Parathyroid adenoma (tissue), 2 donors: ENCODE measurements around the gene C14orf119.
"Not testable (repeated sequence)": the region's sequence is repeated elsewhere in the genome, so short reads cannot be mapped to it uniquely, and the experiment has no call there.

Source experiments
- H2AFZ ChIP-seq: fragments of 300-600 bp; sonication (generic); one replicate; pipeline ENCODE4 v1.7.0; 2017; ENCODE audit warnings: antibody characterized with exemption, mild to moderate bottlenecking
- H3K27ac ChIP-seq: fragments of 300-600 bp; sonication (generic); one replicate; pipeline ENCODE4 v1.7.0; 2017
- H3K27me3 ChIP-seq: fragments of 300-600 bp; sonication (generic); one replicate; pipeline ENCODE4 v1.7.0; 2017; ENCODE audit warnings: low read length; ENCODE audit not compliant: control insufficient read depth, insufficient read depth
- H3K36me3 ChIP-seq: fragments of 300-600 bp; sonication (generic); one replicate; pipeline ENCODE4 v1.7.0; 2017; ENCODE audit warnings: low read length; ENCODE audit not compliant: control insufficient read depth, insufficient read depth
- H3K4me1 ChIP-seq: fragments of 300-600 bp; sonication (generic); one replicate; pipeline ENCODE4 v1.7.0; 2017; ENCODE audit warnings: control low read depth
- H3K4me2 ChIP-seq: fragments of 300-600 bp; sonication (generic); one replicate; pipeline ENCODE4 v1.7.0; 2017; ENCODE audit warnings: low read length
- H3K4me3 ChIP-seq: fragments of 300-600 bp; sonication (generic); one replicate; pipeline ENCODE4 v1.7.0; 2017; ENCODE audit warnings: low read depth, low read length
- H3K79me2 ChIP-seq: fragments of 300-600 bp; sonication (generic); one replicate; pipeline ENCODE4 v1.7.0; 2017; ENCODE audit warnings: control low read depth
- H3K9ac ChIP-seq: fragments of 300-600 bp; sonication (generic); one replicate; pipeline ENCODE4 v1.7.0; 2017; ENCODE audit warnings: mild to moderate bottlenecking
- H3K9me3 ChIP-seq: fragments of 300-600 bp; sonication (generic); one replicate; pipeline ENCODE4 v1.7.0; 2017; ENCODE audit warnings: low read length; ENCODE audit not compliant: control insufficient read depth
- TF ChIP-seq, protein P1 (sequence below): fragments of 300-600 bp; sonication (generic); IDR thresholded peaks from one replicate; pipeline ENCODE4 v1.7.0; 2017; ENCODE audit warnings: antibody characterized with exemption, mild to moderate bottlenecking
- donor health status: primary hyperparathyroidism.

The C14orf119 gene

DNA sequence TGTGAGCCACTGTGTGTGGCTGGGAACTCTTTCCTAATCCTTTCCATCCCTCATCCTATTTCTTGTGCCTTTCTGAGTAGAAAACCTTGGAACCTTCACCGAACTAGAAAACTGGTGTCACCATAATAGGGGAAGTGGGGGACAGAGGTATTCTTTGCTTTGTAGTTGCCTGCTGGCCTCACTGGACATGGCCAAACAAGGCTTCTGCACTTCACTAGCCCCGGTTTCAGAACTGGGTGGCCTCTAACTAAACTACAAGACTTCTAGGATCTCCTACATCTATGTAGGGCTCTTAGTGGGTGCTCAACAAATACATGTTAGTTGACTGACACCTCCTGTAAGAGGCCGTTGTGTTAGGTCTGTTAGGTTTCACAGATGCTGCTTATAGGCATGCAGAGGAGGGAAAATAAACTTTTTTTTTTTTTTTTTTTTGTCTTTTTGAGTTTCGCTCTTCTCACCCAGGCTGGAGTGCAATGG, 10.1 kb downstream of the C14orf119 start:
- TF ChIP-seq, protein P1, sequence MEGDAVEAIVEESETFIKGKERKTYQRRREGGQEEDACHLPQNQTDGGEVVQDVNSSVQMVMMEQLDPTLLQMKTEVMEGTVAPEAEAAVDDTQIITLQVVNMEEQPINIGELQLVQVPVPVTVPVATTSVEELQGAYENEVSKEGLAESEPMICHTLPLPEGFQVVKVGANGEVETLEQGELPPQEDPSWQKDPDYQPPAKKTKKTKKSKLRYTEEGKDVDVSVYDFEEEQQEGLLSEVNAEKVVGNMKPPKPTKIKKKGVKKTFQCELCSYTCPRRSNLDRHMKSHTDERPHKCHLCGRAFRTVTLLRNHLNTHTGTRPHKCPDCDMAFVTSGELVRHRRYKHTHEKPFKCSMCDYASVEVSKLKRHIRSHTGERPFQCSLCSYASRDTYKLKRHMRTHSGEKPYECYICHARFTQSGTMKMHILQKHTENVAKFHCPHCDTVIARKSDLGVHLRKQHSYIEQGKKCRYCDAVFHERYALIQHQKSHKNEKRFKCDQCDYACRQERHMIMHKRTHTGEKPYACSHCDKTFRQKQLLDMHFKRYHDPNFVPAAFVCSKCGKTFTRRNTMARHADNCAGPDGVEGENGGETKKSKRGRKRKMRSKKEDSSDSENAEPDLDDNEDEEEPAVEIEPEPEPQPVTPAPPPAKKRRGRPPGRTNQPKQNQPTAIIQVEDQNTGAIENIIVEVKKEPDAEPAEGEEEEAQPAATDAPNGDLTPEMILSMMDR = no peak
- no peaks in the 10 kb centered on the region for H3K27me3 ChIP-seq
- H3K27ac ChIP-seq = no peak overlapping the region
- H3K4me1 ChIP-seq = no peaks in the 10 kb centered on the region
- peaks cover 10% of the 10 kb centered on the region for H3K79me2 ChIP-seq
- no peaks in the 10 kb centered on the region for H3K9me3 ChIP-seq
- H3K4me2 ChIP-seq = no peak overlapping the region
- H2AFZ ChIP-seq = no peak overlapping the region
- no peak overlapping the region for H3K9ac ChIP-seq
- H3K36me3 ChIP-seq = no peaks in the 10 kb centered on the region
- no peak overlapping the region for H3K4me3 ChIP-seq

DNA sequence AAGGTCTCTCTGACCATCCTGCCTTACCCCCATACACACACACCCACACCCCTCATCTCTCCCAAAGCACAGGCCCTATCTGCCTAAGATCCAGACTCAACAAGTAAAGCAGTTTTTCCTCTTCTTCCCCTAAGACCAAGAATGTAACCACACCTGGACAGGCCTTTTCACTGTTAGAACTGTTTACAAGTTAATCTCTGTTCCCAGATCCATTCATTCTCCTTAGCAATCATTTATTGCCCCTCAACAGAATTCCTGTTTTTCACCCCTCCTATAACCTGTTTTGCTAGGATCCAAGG, 11.4 kb downstream of the C14orf119 start:
- no peaks in the 10 kb centered on the region for H3K9me3 ChIP-seq
- no peaks in the 10 kb centered on the region for H3K4me1 ChIP-seq
- no peak overlapping the region for H2AFZ ChIP-seq
- peaks cover 9% of the 10 kb centered on the region for H3K79me2 ChIP-seq
- TF ChIP-seq, protein P1 = no peak
- H3K9ac ChIP-seq = no peak overlapping the region
- H3K36me3 ChIP-seq = no peaks in the 10 kb centered on the region
- H3K27me3 ChIP-seq = no peaks in the 10 kb centered on the region
- no peak overlapping the region for H3K4me2 ChIP-seq
- no peak overlapping the region for H3K27ac ChIP-seq
- H3K4me3 ChIP-seq = no peak overlapping the region

DNA sequence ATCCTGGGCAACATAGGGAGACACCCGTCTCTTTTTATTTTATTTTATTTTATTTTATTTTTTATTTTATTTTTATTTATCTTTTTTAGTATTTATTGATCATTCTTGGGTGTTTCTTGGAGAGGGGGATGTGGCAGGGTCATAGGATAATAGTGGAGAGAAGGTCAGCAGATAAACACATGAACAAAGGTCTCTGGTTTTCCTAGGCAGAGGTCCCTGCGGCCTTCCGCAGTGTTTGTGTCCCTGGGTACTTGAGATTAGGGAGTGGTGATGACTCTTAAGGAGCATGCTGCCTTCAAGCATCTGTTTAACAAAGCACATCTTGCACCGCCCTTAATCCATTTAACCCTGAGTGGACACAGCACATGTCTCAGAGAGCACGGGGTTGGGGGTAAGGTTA, 12.3 kb downstream of the C14orf119 start:
- not testable (repeated sequence) for H3K27me3 ChIP-seq

DNA sequence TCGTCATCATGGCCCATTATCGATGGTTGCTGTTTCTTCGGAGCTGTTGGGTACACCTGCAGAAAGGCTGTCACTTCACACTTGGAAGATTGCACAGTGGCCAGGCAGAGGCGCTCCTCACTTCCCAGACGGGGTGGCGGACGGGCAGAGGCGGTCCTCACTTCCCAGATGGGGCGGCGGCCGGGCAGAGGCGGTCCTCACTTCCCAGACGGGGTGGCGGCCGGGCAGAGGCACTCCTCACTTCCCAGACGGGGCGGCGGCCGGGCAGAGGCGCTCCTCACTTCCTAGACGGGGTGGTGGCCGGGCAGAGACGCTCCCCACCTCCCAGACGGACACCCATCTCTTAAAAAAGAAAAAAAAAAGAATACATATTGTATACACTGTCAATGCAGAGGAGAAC, 12.9 kb downstream of the C14orf119 start:
- not testable (repeated sequence) for H3K27me3 ChIP-seq, H3K4me3 ChIP-seq, H3K79me2 ChIP-seq, H3K9ac ChIP-seq, H3K36me3 ChIP-seq, H3K4me2 ChIP-seq, H2AFZ ChIP-seq, H3K4me1 ChIP-seq, H3K9me3 ChIP-seq, H3K27ac ChIP-seq

More for the DNA sequence above, 12.3 kb downstream of the C14orf119 start:
- not testable (repeated sequence) for H3K36me3 ChIP-seq, H3K4me1 ChIP-seq, H3K9me3 ChIP-seq, H3K4me2 ChIP-seq, H3K27ac ChIP-seq, H3K9ac ChIP-seq, H2AFZ ChIP-seq, H3K79me2 ChIP-seq, H3K4me3 ChIP-seq

DNA sequence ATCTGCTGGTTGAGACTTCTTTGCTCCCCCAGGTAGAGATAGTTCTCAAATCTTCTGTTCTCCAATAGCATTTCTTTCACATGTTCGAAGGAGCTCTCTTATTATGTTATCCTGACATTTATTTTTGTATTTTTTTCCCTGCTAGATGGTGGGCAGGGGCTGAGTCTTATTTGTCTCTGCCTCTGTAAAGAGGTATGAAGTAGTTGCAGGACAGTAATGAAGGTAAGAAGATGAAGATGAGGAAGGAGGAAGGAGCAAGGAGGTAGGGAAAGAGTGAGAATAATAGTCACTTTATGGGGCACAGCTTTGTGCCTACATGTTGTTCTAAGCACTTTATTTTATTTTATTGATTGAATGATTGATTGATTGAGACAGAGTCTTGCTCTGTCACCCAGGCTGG, 14.5 kb downstream of the C14orf119 start:
- H3K27me3 ChIP-seq = no peaks in the 10 kb centered on the region
- peaks cover 8% of the 10 kb centered on the region for H3K4me1 ChIP-seq
- no peaks in the 10 kb centered on the region for H3K36me3 ChIP-seq
- H2AFZ ChIP-seq = no peak overlapping the region
- H3K79me2 ChIP-seq = no peaks in the 10 kb centered on the region
- H3K9me3 ChIP-seq = no peaks in the 10 kb centered on the region
- H3K4me3 ChIP-seq = no peak overlapping the region
- H3K27ac ChIP-seq = no peak overlapping the region
- H3K9ac ChIP-seq = no peak overlapping the region
- TF ChIP-seq, protein P1 = no peak
- H3K4me2 ChIP-seq = no peak overlapping the region

DNA sequence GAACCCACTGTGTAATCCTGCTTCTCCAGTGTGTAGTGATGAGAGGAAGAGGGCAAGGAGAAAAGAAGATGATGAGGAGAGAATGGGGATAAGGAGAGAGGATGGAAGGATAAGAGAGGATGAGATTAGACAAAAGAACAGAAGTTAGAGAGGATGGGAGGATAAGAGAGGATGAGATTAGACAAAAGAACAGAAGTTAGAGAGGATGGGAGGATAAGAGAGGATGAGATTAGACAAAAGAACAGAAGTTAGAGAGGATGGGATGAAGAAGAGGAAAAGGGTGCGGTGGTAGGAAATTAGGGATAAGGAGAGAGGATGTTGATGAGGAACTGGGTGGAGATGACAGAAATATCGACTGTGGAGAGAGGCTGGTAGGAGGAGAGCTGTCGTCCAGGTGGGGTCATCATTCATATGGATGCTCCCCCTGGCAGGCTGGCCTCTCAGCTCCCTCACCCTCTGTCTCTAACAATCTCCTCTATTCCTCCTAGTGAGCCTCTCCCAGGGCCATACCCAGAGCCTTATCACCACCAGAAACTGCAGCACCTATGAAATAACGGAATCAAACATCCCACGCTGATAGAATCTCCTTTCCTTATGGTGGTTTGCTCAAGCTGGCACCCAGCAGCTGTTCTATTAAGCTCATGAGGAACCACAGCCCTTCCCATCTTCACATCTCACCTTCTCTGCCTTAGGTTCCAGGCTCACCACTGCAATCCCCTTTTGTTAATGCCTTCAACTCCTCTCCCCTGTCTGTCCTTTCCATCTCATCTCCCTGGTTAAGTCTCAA, 15.5 kb downstream of the C14orf119 start:
- Histone ChIP-seq H3K4me3 (no peak overlapping the region), H3K9me3 (no peaks in the 10 kb centered on the region), H3K36me3 (no peaks in the 10 kb centered on the region), H3K9ac (no peak overlapping the region), H3K27ac (no peak overlapping the region), H3K4me1 (peaks cover 8% of the 10 kb centered on the region), H3K79me2 (no peaks in the 10 kb centered on the region), H3K4me2 (no peak overlapping the region), H2AFZ (no peak overlapping the region), H3K27me3 (no peaks in the 10 kb centered on the region)
- TF ChIP-seq, protein P1 = no peak
